ENCODE results near the gene ACVRL1.
A peak's percentile ranks its signal among the peaks of the same experiment; 100 is the strongest.

ACVRL1 gene

GRCh38 chr12:51961834-51962233 is 54.5 kb downstream of the ACVRL1 start:
- no peaks in the 10 kb centered on the region for H3K27me3 ChIP-seq (replicated peaks; ENCODE audit: control insufficient read depth, insufficient read depth, low read length, poor library complexity, severe bottlenecking)
- no peak for DNase-seq
- H3K4me1 ChIP-seq (ENCODE audit: control insufficient read depth, insufficient read depth, low read length, poor library complexity, severe bottlenecking): peaks cover 5% of the 10 kb centered on the region
- H3K4me3 ChIP-seq (ENCODE audit: insufficient read depth, low read depth, low read length, poor library complexity, severe bottlenecking): no peak overlapping the region
- no peaks in the 10 kb centered on the region for H3K36me3 ChIP-seq (ENCODE audit: control insufficient read depth, insufficient read depth, low read length)
- H3K9me3 ChIP-seq (ENCODE audit: control insufficient read depth, low read length): no peaks in the 10 kb centered on the region
- no peak overlapping the region for H3K27ac ChIP-seq (ENCODE audit: insufficient read depth, low read length, poor library complexity, severe bottlenecking)

GRCh38 chr12:51962737-51963136 is 55.4 kb downstream of the ACVRL1 start:
- H3K4me3 ChIP-seq (ENCODE audit: insufficient read depth, low read depth, low read length, poor library complexity, severe bottlenecking): no peak overlapping the region
- no peaks in the 10 kb centered on the region for H3K27me3 ChIP-seq (replicated peaks; ENCODE audit: control insufficient read depth, insufficient read depth, low read length, poor library complexity, severe bottlenecking)
- no peak overlapping the region for H3K27ac ChIP-seq (ENCODE audit: insufficient read depth, low read length, poor library complexity, severe bottlenecking)
- H3K9me3 ChIP-seq (ENCODE audit: control insufficient read depth, low read length): no peaks in the 10 kb centered on the region
- peaks cover 5% of the 10 kb centered on the region for H3K4me1 ChIP-seq (ENCODE audit: control insufficient read depth, insufficient read depth, low read length, poor library complexity, severe bottlenecking)
- no peaks in the 10 kb centered on the region for H3K36me3 ChIP-seq (ENCODE audit: control insufficient read depth, insufficient read depth, low read length)
- DNase-seq: no peak

DNA sequence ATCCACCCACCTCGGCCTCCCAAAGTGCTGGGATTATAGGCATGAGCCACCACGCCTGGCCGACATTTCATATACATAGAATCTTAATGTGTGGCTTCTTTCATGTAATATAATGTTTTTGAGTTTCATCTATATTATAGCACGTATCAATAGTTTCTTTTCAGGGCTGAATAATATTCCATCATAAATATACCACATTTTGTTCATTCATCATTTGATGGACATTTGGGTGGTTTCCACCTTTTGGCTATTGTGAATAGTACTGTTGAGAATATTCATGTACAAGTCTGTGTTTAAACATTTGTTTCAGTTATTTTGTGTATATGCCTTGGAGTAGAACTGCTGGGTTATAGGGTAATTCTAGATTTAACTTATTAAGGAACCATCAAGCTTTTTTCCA is 56.2 kb downstream of the ACVRL1 start:
- no peaks in the 10 kb centered on the region for H3K27me3 ChIP-seq (replicated peaks; ENCODE audit: control insufficient read depth, insufficient read depth, low read length, poor library complexity, severe bottlenecking)
- DNase-seq: no peak
- no peaks in the 10 kb centered on the region for H3K36me3 ChIP-seq (ENCODE audit: control insufficient read depth, insufficient read depth, low read length)
- no peaks in the 10 kb centered on the region for H3K9me3 ChIP-seq (ENCODE audit: control insufficient read depth, low read length)
- H3K4me3 ChIP-seq (ENCODE audit: insufficient read depth, low read depth, low read length, poor library complexity, severe bottlenecking): no peak overlapping the region
- no peak overlapping the region for H3K27ac ChIP-seq (ENCODE audit: insufficient read depth, low read length, poor library complexity, severe bottlenecking)
- H3K4me1 ChIP-seq (ENCODE audit: control insufficient read depth, insufficient read depth, low read length, poor library complexity, severe bottlenecking): peaks cover 5% of the 10 kb centered on the region

GRCh38 chr12:51969643-51970042 is 62.3 kb downstream of the ACVRL1 start:
- no peak for DNase-seq
- no peak overlapping the region for H3K4me3 ChIP-seq (ENCODE audit: insufficient read depth, low read depth, low read length, poor library complexity, severe bottlenecking)
- H3K9me3 ChIP-seq (ENCODE audit: control insufficient read depth, low read length): no peaks in the 10 kb centered on the region
- no peaks in the 10 kb centered on the region for H3K27me3 ChIP-seq (replicated peaks; ENCODE audit: control insufficient read depth, insufficient read depth, low read length, poor library complexity, severe bottlenecking)
- H3K27ac ChIP-seq (ENCODE audit: insufficient read depth, low read length, poor library complexity, severe bottlenecking): no peak overlapping the region
- peaks cover 48% of the 10 kb centered on the region for H3K4me1 ChIP-seq (ENCODE audit: control insufficient read depth, insufficient read depth, low read length, poor library complexity, severe bottlenecking)
- no peaks in the 10 kb centered on the region for H3K36me3 ChIP-seq (ENCODE audit: control insufficient read depth, insufficient read depth, low read length)

GRCh38 chr12:51970904-51971646 is 63.8 kb downstream of the ACVRL1 start:
- Histone ChIP-seq H3K27ac (ENCODE audit: insufficient read depth, low read length, poor library complexity, severe bottlenecking) (peak overlapping the region; percentile 29), H3K4me3 (ENCODE audit: insufficient read depth, low read depth, low read length, poor library complexity, severe bottlenecking) (no peak overlapping the region), H3K36me3 (ENCODE audit: control insufficient read depth, insufficient read depth, low read length) (no peaks in the 10 kb centered on the region), H3K4me1 (ENCODE audit: control insufficient read depth, insufficient read depth, low read length, poor library complexity, severe bottlenecking) (peaks cover 55% of the 10 kb centered on the region), H3K27me3 (replicated peaks; ENCODE audit: control insufficient read depth, insufficient read depth, low read length, poor library complexity, severe bottlenecking) (no peaks in the 10 kb centered on the region), H3K9me3 (ENCODE audit: control insufficient read depth, low read length) (no peaks in the 10 kb centered on the region)
- DNase-seq: peak; percentile 19 to 25 (median 23)

GRCh38 chr12:51971679-51972421 is 64.5 kb downstream of the ACVRL1 start:
- no peak for DNase-seq
- peak overlapping the region; percentile 29 for H3K27ac ChIP-seq (ENCODE audit: insufficient read depth, low read length, poor library complexity, severe bottlenecking)
- H3K4me1 ChIP-seq (ENCODE audit: control insufficient read depth, insufficient read depth, low read length, poor library complexity, severe bottlenecking): peaks cover 55% of the 10 kb centered on the region
- peak overlapping the region; percentile 11 for H3K4me3 ChIP-seq (ENCODE audit: insufficient read depth, low read depth, low read length, poor library complexity, severe bottlenecking)
- no peaks in the 10 kb centered on the region for H3K9me3 ChIP-seq (ENCODE audit: control insufficient read depth, low read length)
- H3K36me3 ChIP-seq (ENCODE audit: control insufficient read depth, insufficient read depth, low read length): peaks cover 7% of the 10 kb centered on the region
- no peaks in the 10 kb centered on the region for H3K27me3 ChIP-seq (replicated peaks; ENCODE audit: control insufficient read depth, insufficient read depth, low read length, poor library complexity, severe bottlenecking)

- no peaks in the 10 kb centered on the region for H3K9me3 ChIP-seq (ENCODE audit: control insufficient read depth, low read length)
- peaks cover 7% of the 10 kb centered on the region for H3K36me3 ChIP-seq (ENCODE audit: control insufficient read depth, insufficient read depth, low read length)
- H3K4me3 ChIP-seq (ENCODE audit: insufficient read depth, low read depth, low read length, poor library complexity, severe bottlenecking): peak overlapping the region; percentile 11
- no peak for DNase-seq
- peak overlapping the region; percentile 29 for H3K27ac ChIP-seq (ENCODE audit: insufficient read depth, low read length, poor library complexity, severe bottlenecking)
- H3K4me1 ChIP-seq (ENCODE audit: control insufficient read depth, insufficient read depth, low read length, poor library complexity, severe bottlenecking): peaks cover 55% of the 10 kb centered on the region
- no peaks in the 10 kb centered on the region for H3K27me3 ChIP-seq (replicated peaks; ENCODE audit: control insufficient read depth, insufficient read depth, low read length, poor library complexity, severe bottlenecking)
These were observed 65.1 kb downstream of the ACVRL1 start for GRCh38 chr12:51972422-51972812.

DNA sequence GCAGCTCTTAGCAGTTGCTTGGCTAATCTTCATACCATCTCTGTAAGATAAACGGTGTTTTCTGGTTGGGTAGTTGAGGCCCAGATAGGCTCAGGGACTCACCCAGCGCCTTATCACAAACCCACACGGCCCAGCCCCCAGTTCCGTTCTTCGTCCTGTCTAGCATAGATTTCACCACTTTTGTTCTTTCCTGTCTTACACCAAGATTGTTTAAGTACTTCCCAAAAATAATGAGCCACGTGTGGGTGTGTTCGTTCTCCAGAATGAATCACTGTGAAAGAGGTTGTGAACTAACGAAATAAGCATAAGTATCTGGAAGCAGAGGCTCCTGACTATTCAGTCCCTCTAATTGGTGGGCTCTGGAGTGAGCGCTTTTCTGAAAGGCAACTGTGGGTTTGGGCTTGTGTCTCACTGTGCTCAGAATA is 65.6 kb downstream of the ACVRL1 start:
- Histone ChIP-seq H3K4me3 (ENCODE audit: insufficient read depth, low read depth, low read length, poor library complexity, severe bottlenecking) (peak overlapping the region; percentile 11), H3K27ac (ENCODE audit: insufficient read depth, low read length, poor library complexity, severe bottlenecking) (peak overlapping the region; percentile 29), H3K9me3 (ENCODE audit: control insufficient read depth, low read length) (no peaks in the 10 kb centered on the region), H3K4me1 (ENCODE audit: control insufficient read depth, insufficient read depth, low read length, poor library complexity, severe bottlenecking) (peaks cover 55% of the 10 kb centered on the region), H3K36me3 (ENCODE audit: control insufficient read depth, insufficient read depth, low read length) (peaks cover 7% of the 10 kb centered on the region), H3K27me3 (replicated peaks; ENCODE audit: control insufficient read depth, insufficient read depth, low read length, poor library complexity, severe bottlenecking) (no peaks in the 10 kb centered on the region)
- peak; percentile 27 to 52 (median 42) for DNase-seq
